GM10248 (cell line): ENCODE results near the gene ADGRB2.

Experiments used
- CTCF ChIA-PET: fragments of 300-600 bp; sonication (Branson Sonifier 250); formaldehyde crosslinking; extraction: SDS; loops from one replicate; lab custom pipeline; 2021; ENCODE audit warnings: antibody characterized with exemption; lab: Yijun Ruan, JAX
- POLR2A ChIA-PET: fragments of 350-650 bp; sonication (Branson Sonifier 250); formaldehyde crosslinking; extraction: SDS; loops from one replicate; lab custom pipeline; 2020; ENCODE audit warnings: antibody characterized with exemption; lab: Yijun Ruan, JAX
- DNase-seq: peaks from one replicate; pipeline ENCODE4 v3.0.0; 2012; ENCODE audit errors: extremely low spot score
- CTCF ChIP-seq: IDR thresholded peaks from 2 replicates; pipeline ENCODE4 v1.5.1; 2012; ENCODE audit warnings: mild to moderate bottlenecking, low read depth; ENCODE audit errors: extremely low read depth, missing control alignments, control extremely low read depth

ADGRB2 gene

GRCh38 chr1:31735571-31735970 is 28.6 kb downstream of the ADGRB2 start:
- DNase-seq = no peak
- TF ChIP-seq CTCF = no peak
- CTCF ChIA-PET = interaction anchor here (1.0 to 3.6 kb wide), 4 partner anchors 10 to 54 kb away, joined by 3 to 25 read pairs (median 3); no protein-coding TSS in a partner anchor
- POLR2A ChIA-PET = no interaction called here

DNA sequence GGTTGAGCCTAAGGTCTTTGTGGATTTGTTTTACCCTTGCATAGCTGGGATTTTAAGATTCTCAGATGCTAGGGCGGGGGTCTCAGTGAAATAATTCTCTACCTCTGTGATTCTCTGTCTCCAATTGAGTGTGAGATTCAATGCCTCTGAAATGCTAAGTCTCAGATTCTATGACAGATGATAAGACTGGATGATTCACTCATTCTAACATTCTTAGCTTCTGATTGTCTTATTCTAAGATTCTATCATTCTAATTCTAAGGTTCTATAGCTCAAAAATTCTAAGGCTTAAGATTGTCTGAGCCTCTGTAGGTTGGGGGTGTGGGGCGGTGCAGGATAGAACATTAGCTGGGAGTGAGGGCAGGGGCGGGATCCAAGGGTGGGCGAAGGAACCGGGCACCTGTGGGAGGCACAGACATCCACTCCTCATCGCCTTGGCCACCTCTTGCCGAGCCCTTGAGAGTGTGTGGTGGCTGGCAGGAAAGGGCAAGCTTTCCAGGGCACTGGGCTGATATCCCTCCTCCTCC is 29.5 kb downstream of the ADGRB2 start:
- ChIA-PET POLR2A (no interaction called here), CTCF (interaction anchor here (0.9 to 4.8 kb wide), 6 partner anchors 8 to 48 kb away, joined by 3 to 25 read pairs (median 3); no protein-coding TSS in a partner anchor)
- DNase-seq = no peak

DNA sequence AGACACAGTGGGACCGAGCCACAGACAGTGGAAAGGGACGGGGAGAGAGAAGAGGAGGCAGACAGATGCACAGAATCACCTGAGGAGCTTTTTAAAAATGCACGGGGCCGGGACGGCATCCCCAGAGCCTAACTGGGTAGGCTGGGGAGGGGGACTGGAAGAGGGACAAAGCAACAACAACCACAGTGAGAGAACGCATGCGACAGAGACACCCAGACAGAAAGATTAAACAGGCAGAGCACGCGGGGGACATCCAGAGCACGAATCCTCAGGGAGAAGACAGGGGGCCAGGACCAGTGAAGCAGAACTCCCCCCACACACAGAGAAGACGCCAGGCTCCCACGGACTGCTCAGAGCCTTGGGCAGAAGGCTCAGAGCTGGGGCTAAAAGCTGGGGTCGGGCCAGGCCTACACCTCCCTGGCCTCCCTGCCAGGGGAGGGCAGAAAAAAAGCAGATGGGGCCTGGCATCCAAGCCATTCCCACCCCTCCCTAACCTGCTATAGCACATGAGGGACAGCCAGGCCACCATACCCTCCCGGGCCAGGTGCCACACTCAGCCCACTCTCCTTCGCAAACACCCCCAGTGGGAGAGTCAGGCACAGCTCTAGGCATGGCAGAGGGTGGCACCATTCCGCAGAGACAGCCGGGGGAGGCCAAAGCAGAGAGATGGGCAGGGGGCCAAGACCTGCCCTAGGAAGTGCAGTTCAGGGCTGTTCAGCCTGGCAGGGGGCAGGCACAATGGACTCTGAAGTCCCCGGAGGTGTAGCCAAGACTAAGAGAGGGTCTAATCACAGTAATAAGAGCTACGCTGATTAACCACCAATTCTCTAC is 30.5 kb downstream of the ADGRB2 start:
- TF ChIP-seq CTCF = no peak
- no peak for DNase-seq
- ChIA-PET CTCF (interaction anchor here (0.9 to 4.8 kb wide), 7 partner anchors 8 to 55 kb away, joined by 3 to 25 read pairs (median 3); no protein-coding TSS in a partner anchor), POLR2A (no interaction called here)

More for the DNA sequence above, 29.5 kb downstream of the ADGRB2 start:
- no peak for TF ChIP-seq CTCF

DNA sequence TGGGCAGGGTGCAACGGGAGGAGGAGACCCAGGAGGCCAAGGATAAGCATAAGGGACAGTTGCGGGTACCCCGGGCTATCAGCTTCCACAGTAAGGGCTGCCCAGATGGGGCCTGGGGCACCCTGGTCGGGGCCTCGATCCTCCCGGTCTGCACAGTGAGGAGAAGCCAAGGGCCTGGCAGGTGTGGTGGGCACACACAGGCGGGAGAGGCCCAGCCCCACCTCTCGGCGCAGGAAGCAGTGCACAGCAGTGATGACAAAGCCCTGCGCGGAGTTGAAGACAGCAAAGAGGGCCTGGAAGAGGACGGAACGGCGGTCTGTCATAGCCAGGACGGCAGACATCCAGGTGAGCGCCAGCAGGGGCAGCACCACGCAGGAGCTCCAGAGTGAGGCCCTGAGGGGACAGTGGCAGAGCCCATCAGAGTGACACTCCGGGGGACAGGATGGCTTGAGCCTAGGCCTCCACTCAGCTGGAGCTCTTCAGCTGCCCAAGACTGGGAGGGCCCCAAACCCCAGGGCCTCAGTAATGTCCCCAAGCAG is 31.3 kb downstream of the ADGRB2 start:
- POLR2A ChIA-PET = no interaction called here
- TF ChIP-seq CTCF = no peak
- CTCF ChIA-PET = interaction anchor here (1.6 to 4.8 kb wide), 2 partner anchors 16 to 56 kb away, joined by 4 to 25 read pairs; no protein-coding TSS in a partner anchor
- no peak for DNase-seq

- TF ChIP-seq CTCF = no peak
- ChIA-PET POLR2A (no interaction called here), CTCF (interaction anchor here (1.2 to 4.8 kb wide), 3 partner anchors 12 to 57 kb away, joined by 4 to 25 read pairs (median 4); no protein-coding TSS in a partner anchor)
- DNase-seq = no peak
These were observed 31.8 kb downstream of the ADGRB2 start for GRCh38 chr1:31732343-31732742.

- DNase-seq = no peak
- TF ChIP-seq CTCF = no peak
- POLR2A ChIA-PET = no interaction called here
- CTCF ChIA-PET = interaction anchor here (1.2 to 4.8 kb wide), 2 partner anchors 14 kb away, joined by 4 to 25 read pairs; no protein-coding TSS in a partner anchor
These were observed 33.0 kb downstream of the ADGRB2 start for GRCh38 chr1:31731049-31731565.
